Measurements from ENCODE around the gene TRIM44. TPM values are rescaled to one million over a fixed set of nuclear protein-coding genes. Genes with fewer than 3 reads are reported as not detected.

The TRIM44 gene
- polyA plus RNA-seq, 2 of the 4 experiments (the other 2 are of a cell fraction) = 19.3 to 70.4 TPM

GRCh38 chr11:35750981-35751663 lies 88.5 kb downstream of the TRIM44 start:
- no peak for DNase-seq (ENCODE audit: low read depth in 1 of 2, low spot score in 1 of 2)
- no peak for ATAC-seq
- TF ChIP-seq GATA3 (IDR thresholded peaks at IDR 0.05; ENCODE audit: borderline replicate concordance) (no peak), EP300 (IDR thresholded peaks at IDR 0.05) (no peak), CBX8 (IDR thresholded peaks at IDR 0.05) (no peak), FOSB (CRISPR knock-in tag; IDR thresholded peaks at IDR 0.05) (no peak), EHMT2 (IDR thresholded peaks at IDR 0.05; ENCODE audit: low read depth) (no peak), MYC (IDR thresholded peaks at IDR 0.05; ENCODE audit: borderline replicate concordance, low read length) (no peak), TFCP2L1 (CRISPR knock-in tag; IDR thresholded peaks at IDR 0.05) (no peak), ZFP36 (IDR thresholded peaks at IDR 0.05; ENCODE audit: borderline replicate concordance, partially characterized antibody) (no peak), PBX3 (IDR thresholded peaks at IDR 0.05) (no peak), NFE2L2 (conservative IDR thresholded peaks at IDR 0.05; ENCODE audit: low read length) (no peak), ELK1 (IDR thresholded peaks at IDR 0.05; ENCODE audit: low read depth, low read length) (no peak), NPAS2 (CRISPR knock-in tag; IDR thresholded peaks at IDR 0.05; ENCODE audit: borderline replicate concordance) (no peak), ATOH8 (CRISPR knock-in tag; IDR thresholded peaks at IDR 0.05; ENCODE audit: low read depth) (no peak), ZNF302 (CRISPR knock-in tag; IDR thresholded peaks at IDR 0.05) (no peak), CBX2 (IDR thresholded peaks at IDR 0.05; ENCODE audit: borderline replicate concordance, low read depth) (no peak), JUNB (IDR thresholded peaks at IDR 0.05) (no peak), KDM1A (IDR thresholded peaks at IDR 0.05; ENCODE audit: low read depth) (no peak), RAD21 (conservative IDR thresholded peaks at IDR 0.05 in 1 of 2, IDR thresholded peaks at IDR 0.05 in 1 of 2) (no peak)
- no peaks in the 10 kb centered on the region for H3K9me3 ChIP-seq
- no peak for FAIRE-seq
- H3K4me3 ChIP-seq = no peak overlapping the region
- no peak overlapping the region for H3K27ac ChIP-seq
- H3K4me2 ChIP-seq = no peak overlapping the region
- WGBS (ENCODE audit: missing lambda C conversion rate) = 90% methylated on average over 4 of the region's 4 CpGs
- ChIA-PET CTCF (interaction anchor here (0.7 to 1.1 kb wide), 2 partner anchors 24 to 36 kb away, joined by 3 to 4 read pairs; no protein-coding TSS in a partner anchor), POLR2A (no interaction called here)
- H3K4me1 ChIP-seq = peaks cover 12% of the 10 kb centered on the region; the same call in 2 of the 3 replicates

- POLR2A ChIA-PET = no interaction called here
- CTCF ChIA-PET = interaction anchor here (0.7 kb wide), 1 partner anchor 36 kb away, joined by 4 read pairs; no protein-coding TSS in a partner anchor
- Histone ChIP-seq H3K4me2 (peak overlapping the region; percentile 1; the same call in 1 of the 3 replicates), H3K4me1 (peaks cover 12% of the 10 kb centered on the region; the same call in 2 of the 3 replicates), H3K9me3 (no peaks in the 10 kb centered on the region), H3K4me3 (no peak overlapping the region), H3K27ac (no peak overlapping the region)
- no peak for ATAC-seq
- WGBS (ENCODE audit: missing lambda C conversion rate) = 46% methylated on average over 1 of the region's 1 CpG
- TF ChIP-seq SMC3 (IDR thresholded peaks at IDR 0.05) (no peak), RCOR1 (IDR thresholded peaks at IDR 0.05; ENCODE audit: low read depth, low read length) (no peak), NPAS2 (CRISPR knock-in tag; IDR thresholded peaks at IDR 0.05; ENCODE audit: borderline replicate concordance) (no peak), CHD2 (IDR thresholded peaks at IDR 0.05; ENCODE audit: low read length, partially characterized antibody) (no peak), CHD4 (IDR thresholded peaks at IDR 0.05; ENCODE audit: borderline replicate concordance) (no peak), JUN (IDR thresholded peaks at IDR 0.05) (no peak), GATA3 (IDR thresholded peaks at IDR 0.05; ENCODE audit: borderline replicate concordance) (no peak), TFCP2L1 (CRISPR knock-in tag; IDR thresholded peaks at IDR 0.05) (no peak), E2F6 (IDR thresholded peaks at IDR 0.05; ENCODE audit: borderline replicate concordance, low read depth) (no peak), CTCF (IDR thresholded peaks at IDR 0.05) (no peak), HES2 (IDR thresholded peaks at IDR 0.05) (no peak), CBX8 (IDR thresholded peaks at IDR 0.05) (no peak), PHF8 (IDR thresholded peaks at IDR 0.05; ENCODE audit: borderline replicate concordance, low read depth) (no peak), NR3C1 (IDR thresholded peaks at IDR 0.05) (no peak)
- DNase-seq (ENCODE audit: low read depth in 1 of 2, low spot score in 1 of 2) = no peak
- FAIRE-seq = no peak
These were observed 89.1 kb downstream of the TRIM44 start for GRCh38 chr11:35751664-35752061.

Measured in A549 (cell line).